Heart left ventricle (tissue), 13 donors: ENCODE data around the gene C1orf122.

Experiments used
- POLR2A ChIP-seq, 2 donors: fragments of 450-650 bp; IDR thresholded peaks; one replicate each; pipeline ENCODE4 v1.6.1; 2017; ENCODE audit warnings: antibody characterized with exemption in 2 of 2, mild to moderate bottlenecking in 2 of 2, moderate library complexity in 2 of 2
- TF ChIP-seq, protein P1 (sequence below), 12 donors: fragments of 200-600 bp; sonication (generic) in 4 of 12; IDR thresholded peaks; one replicate each; pipeline versions ENCODE4 v1.5.0 to v1.8.0; 2018 to 2022; ENCODE audit warnings: antibody characterized with exemption in 12 of 12, mild to moderate bottlenecking in 5 of 12
- donor health status: ischemic (EF 13 %, LVEDD 7.1; RV severe dilation, severe dysfunction).
- donor health status: DM: no; HTN: yes; CAD: no.
- donor health status: DM: no; HTN: no; CAD: no.
- donor health status: ischemic (EF 25% LVEDD 6.9; RV normal size, moderate dysfunction).
- donor health status: ischemic (EF 25% LVEDD 5.7; RV mildly dilated, moderate dysfunction).
- donor health status: ischemic (EF 35%, LVEDD 5.7; RV mildly dilated, moderate dysfunction).
- donor health status: nonischemic (EF 11% LVEDD 7.7; RV severe dilation, severe dysfunction).
- donor health status: DM: yes; HTN: yes; CAD: no.
- donor health status: PGD.
- donor health status: ischemic (EF 29% LVEDD 5.4; RV normal size, mild dysfunction).
- donor health status: nonischemic (EF 23%, LVEDD 6.1; RV moderate dilation, normal function).

DNA sequence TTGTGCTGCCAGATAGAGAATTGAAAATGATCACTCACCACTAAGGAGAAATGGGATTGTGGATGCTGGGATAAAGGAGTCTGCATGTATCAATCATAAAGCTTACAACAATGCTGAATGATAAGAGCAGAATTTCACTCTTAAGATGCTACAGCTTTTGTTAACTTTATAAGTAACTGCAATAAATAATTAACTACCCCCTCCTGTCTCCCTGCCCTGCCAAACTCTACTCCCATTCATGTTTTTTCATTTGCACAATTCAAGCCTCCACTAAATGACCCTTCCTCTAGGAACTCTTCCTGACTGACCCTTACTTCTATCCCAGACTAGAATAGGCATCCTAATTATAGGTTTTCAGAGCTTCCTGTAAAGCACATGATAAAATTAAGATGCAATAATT lies 36.9 kb downstream of the C1orf122 start:
- TF ChIP-seq POLR2A (IDR thresholded peaks at IDR 0.05), result no peak
- TF ChIP-seq, protein P1, sequence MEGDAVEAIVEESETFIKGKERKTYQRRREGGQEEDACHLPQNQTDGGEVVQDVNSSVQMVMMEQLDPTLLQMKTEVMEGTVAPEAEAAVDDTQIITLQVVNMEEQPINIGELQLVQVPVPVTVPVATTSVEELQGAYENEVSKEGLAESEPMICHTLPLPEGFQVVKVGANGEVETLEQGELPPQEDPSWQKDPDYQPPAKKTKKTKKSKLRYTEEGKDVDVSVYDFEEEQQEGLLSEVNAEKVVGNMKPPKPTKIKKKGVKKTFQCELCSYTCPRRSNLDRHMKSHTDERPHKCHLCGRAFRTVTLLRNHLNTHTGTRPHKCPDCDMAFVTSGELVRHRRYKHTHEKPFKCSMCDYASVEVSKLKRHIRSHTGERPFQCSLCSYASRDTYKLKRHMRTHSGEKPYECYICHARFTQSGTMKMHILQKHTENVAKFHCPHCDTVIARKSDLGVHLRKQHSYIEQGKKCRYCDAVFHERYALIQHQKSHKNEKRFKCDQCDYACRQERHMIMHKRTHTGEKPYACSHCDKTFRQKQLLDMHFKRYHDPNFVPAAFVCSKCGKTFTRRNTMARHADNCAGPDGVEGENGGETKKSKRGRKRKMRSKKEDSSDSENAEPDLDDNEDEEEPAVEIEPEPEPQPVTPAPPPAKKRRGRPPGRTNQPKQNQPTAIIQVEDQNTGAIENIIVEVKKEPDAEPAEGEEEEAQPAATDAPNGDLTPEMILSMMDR (IDR thresholded peaks at IDR 0.05), result no peak
